ENCODE data around the gene HTRA2.

The HTRA2 gene

GRCh38 chr2:74501335-74502071, 28.2 kb upstream of the HTRA2 start:
- DNase-seq: no peak

GRCh38 chr2:74502147-74502719, 27.5 kb upstream of the HTRA2 start:
- no peak for DNase-seq

- DNase-seq: peak; percentile 39 to 76
Observed at GRCh38 chr2:74502720-74503505, 26.8 kb upstream of the HTRA2 start.

GRCh38 chr2:74503506-74504475, 25.9 kb upstream of the HTRA2 start:
- no peak for DNase-seq

- no peak for DNase-seq
Observed at GRCh38 chr2:74504591-74504990, 25.1 kb upstream of the HTRA2 start.

GRCh38 chr2:74505448-74506246, 24.1 kb upstream of the HTRA2 start:
- no peak for DNase-seq

GRCh38 chr2:74507145-74507925, 22.4 kb upstream of the HTRA2 start, which contains the start of gene PCGF1:
Gene PCGF1 (minus strand): TSS chr2:74507695. CDS start chr2:74507668, 27 bp downstream.
- DNase-seq: peak; percentile 98 to 99

- DNase-seq: peak in 1 of 2 donors; percentile 18
Observed at GRCh38 chr2:74507926-74508520, 21.7 kb upstream of the HTRA2 start.

- DNase-seq: no peak
Observed at GRCh38 chr2:74510272-74510671, 19.5 kb upstream of the HTRA2 start.

GRCh38 chr2:74511104-74511989, 18.4 kb upstream of the HTRA2 start:
- DNase-seq: no peak

- DNase-seq: no peak
Observed at GRCh38 chr2:74512744-74513604, 16.8 kb upstream of the HTRA2 start.

- peak in 1 of 2 donors; percentile 34 for DNase-seq
Observed at GRCh38 chr2:74513605-74514367, 15.9 kb upstream of the HTRA2 start.

GRCh38 chr2:74514368-74515270, 15.1 kb upstream of the HTRA2 start, which contains the start of gene TLX2:
Gene TLX2 (plus strand): TSS chr2:74514450. CDS start chr2:74514807, 357 bp downstream.
- no peak for DNase-seq

- DNase-seq: no peak
Observed at GRCh38 chr2:74515271-74515980, 14.3 kb upstream of the HTRA2 start.

- DNase-seq: peak; percentile 80
Observed at GRCh38 chr2:74515981-74516633, 13.6 kb upstream of the HTRA2 start.
